ENCODE data around the gene CEACAM5.

- TF ChIP-seq CTCF (conservative IDR thresholded peaks at IDR 0.05) (no peak), EZH2 (IDR thresholded peaks at IDR 0.05; ENCODE audit: low read depth) (no peak)
Measured at GRCh38 chr19:41668315-41668714, 40.1 kb upstream of the CEACAM5 start.

Measured in PC-9 (cell line).